Fibroblast of the aortic adventitia (primary cell): ENCODE measurements around the gene IMMP2L. TPM values are rescaled to one million over a fixed set of nuclear protein-coding genes. Genes with fewer than 3 reads are reported as not detected.

ENCODE experiments used
- DNase-seq: peaks from one replicate; pipeline ENCODE4 v3.0.0-alpha.2; 2010; ENCODE audit warnings: low read depth
- H3K4me3 ChIP-seq: 2 replicates; pipeline ENCODE4 v1.5.1; 2011; ENCODE audit warnings: low read depth, mild to moderate bottlenecking, control low read depth, low read length, moderate library complexity
- CTCF ChIP-seq: IDR thresholded peaks from 2 replicates; pipeline ENCODE4 v1.5.1; 2011; ENCODE audit warnings: mild to moderate bottlenecking, low read length, control low read depth, inconsistent platforms; ENCODE audit not compliant: insufficient read depth
- total RNA-seq: library from RNA; depleted of rRNA; stranded (reverse); fragments of >200 nt; gene quantifications from 2 replicates; pipeline ENCODE4 v1.2.3, GENCODE V29; 2012; ENCODE audit warnings: low replicate concordance

IMMP2L gene
- total RNA-seq, 1 donor: 9.9 TPM

- H3K4me3 ChIP-seq: no peak overlapping the region
- no peak for DNase-seq
- no peak for TF ChIP-seq CTCF
Observed at GRCh38 chr7:111556977-111557376, 5.3 kb downstream of the IMMP2L start.

DNA sequence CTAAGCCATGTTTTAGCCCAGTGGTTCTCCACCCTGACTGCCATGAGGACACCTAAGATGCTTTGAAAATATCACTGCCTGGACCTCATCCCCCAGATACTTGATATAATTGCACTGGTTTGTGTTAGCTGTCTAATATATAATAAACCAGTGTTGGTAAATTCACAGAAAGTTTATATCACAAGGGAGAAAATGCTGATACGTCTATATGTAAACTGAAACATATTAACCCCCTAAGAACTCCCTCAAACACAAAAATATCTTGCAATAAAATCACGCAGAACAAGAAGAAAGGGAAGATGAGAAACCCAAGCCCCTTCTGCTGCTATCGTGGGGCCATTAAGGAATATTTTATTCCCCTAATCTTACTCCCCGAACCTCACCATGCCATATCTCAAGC, 8.2 kb downstream of the IMMP2L start:
- H3K4me3 ChIP-seq: no peak overlapping the region
- DNase-seq: no peak
- TF ChIP-seq CTCF: no peak

DNA sequence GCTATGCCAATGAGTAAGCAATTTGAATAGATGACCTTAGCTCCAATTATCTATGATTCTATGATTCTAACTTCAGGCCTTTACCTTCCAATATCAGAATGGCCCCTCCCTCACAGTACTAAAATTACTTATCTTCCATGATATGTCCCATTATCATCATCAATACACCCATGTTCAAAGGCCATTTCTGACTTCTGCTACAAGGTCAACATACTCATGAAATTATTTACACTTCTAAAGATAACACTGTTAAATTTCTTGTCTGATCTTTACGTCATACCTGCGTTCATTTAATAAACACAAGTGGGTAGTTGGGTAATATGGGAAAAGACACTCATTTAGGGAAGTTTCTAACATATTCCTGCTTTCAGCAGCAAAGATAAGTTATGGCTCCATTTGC, 21.2 kb downstream of the IMMP2L start:
- no peak for DNase-seq
- no peak overlapping the region for H3K4me3 ChIP-seq
- TF ChIP-seq CTCF: no peak

DNA sequence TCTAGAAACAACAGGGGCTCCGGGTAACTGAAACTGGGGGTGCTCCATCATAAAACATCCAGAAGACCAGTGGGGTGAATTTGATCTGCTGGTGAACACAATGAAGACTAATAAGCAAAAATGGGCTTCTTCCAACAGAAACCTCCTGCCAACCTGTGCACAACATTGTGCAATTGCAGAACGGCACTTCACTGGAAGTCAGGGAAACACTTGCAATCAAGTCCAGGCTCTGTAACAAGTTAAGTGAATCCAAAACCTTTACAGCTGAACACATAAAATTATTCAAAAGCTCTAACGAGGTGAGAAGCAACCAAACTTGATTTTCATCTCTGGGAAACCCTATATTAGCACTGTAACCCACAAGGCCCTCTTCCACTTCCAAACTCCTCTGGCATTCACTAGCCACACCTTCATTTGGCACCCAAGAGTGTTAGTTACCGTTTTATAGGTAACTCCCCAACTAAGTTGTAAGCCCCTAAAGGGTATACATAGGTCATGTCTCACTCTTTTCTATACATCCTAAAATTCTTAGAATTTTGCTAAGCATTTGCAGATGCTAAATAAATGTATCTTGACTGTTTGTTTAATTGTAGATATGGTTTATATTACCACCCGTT, 22.0 kb downstream of the IMMP2L start:
- H3K4me3 ChIP-seq: no peak overlapping the region
- DNase-seq: peak; percentile 25
- TF ChIP-seq CTCF: no peak

DNA sequence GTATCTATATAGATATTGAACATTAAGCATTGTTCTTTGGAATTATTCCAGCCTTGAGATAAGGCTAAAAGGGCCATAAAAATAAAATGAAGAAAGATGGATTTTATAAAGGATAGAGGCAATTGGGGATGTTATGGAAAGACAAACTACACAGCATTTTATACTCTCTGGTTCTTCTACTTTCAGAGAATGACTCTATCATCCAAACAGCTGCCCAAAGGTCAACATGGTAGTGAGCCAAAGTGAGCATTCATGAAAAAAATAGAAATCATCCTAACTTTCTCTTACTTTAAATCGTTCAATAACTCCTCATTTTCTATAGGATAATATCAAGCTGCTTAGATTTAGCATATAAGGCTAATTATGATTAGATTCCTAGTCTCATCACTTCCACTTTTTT, 25.2 kb downstream of the IMMP2L start:
- TF ChIP-seq CTCF: no peak
- DNase-seq: no peak
- H3K4me3 ChIP-seq: no peak overlapping the region

- H3K4me3 ChIP-seq: no peak overlapping the region
- DNase-seq: no peak
- no peak for TF ChIP-seq CTCF
Observed at GRCh38 chr7:111535142-111535870, 27.0 kb downstream of the IMMP2L start.
